Measurements from ENCODE around the gene KCNAB3.

The KCNAB3 gene

DNA sequence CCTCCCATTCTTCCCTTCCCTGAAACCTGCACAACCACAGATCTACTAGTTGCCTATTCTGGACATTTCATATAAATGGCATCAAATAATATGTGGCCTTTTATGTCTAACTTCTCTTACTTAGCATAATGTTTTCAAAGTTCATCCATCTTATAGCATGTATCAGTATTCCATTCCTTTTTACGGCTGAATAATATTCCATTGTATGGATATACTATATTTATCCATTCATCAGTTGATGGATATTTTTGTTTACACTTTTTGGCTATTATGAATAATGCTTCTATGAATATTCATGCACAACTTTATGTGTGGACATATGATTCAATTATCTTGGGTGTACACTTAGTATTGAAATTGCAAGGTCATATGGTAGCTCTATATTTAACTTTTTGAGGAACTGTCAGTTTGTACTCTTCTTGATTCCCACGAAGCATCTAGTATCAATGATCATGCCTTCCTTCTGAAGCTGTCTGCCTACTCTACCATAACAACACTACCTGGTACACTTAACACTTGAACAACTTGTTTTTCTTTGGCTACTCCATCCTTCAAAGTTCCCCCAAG lies 53.8 kb downstream of the KCNAB3 start:
- DNase-seq (ENCODE audit: low spot score): no peak

DNA sequence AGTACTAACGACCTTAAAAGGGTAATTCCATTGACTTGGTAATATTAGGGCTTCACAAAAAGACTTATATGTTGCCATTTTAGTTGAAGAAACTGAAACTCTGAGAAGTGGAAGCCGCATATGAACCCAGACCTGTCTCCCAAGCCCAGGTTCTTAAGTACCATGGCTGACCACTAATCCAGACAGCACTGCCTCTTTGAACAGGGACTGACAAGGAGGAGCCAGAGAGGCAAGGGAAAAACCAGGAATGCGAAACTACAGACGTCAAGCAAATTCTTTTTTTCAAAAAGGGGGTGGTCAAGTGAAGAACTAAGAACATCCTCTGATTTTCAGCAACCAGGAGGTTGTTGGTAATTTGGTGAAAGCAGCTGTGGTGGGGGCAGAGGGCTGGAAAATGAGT lies 56.6 kb downstream of the KCNAB3 start:
- no peak for DNase-seq (ENCODE audit: low spot score)

Measured in RKO (cell line).